ENCODE results near the gene HMCN2.

DNA sequence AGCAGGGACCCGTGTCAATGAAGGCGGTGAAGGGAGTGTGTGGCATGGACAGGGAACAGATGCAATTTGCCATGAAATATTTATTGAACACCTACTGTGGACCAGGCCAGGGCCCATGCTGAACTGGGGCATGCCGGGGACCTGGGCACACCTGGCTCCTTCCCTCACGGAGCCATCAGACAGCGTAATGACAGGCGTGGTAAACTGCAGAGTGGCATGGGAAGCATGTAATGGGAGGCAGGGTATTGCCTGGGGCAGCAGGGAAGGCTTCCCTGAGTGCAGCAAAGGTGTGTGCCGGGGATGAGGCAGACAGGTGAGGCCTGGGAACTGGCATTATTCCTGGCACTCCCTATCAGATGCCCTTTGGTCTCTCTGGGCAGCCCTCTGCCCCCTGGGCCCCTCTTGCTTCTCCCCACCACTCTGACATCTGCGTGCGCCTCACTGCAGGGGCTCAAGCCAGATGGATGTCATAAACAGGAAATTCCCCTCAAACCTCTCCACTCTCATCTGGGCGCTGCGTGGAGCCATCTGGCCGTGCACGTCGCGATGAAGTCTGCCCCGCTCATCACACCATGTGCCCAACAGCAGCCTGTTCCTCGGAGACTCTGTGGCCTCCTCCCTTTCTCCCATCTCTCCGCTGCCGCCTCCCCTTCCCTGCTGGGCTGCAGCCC, 67.6 kb downstream of the HMCN2 start:
- TF ChIP-seq, protein P1, sequence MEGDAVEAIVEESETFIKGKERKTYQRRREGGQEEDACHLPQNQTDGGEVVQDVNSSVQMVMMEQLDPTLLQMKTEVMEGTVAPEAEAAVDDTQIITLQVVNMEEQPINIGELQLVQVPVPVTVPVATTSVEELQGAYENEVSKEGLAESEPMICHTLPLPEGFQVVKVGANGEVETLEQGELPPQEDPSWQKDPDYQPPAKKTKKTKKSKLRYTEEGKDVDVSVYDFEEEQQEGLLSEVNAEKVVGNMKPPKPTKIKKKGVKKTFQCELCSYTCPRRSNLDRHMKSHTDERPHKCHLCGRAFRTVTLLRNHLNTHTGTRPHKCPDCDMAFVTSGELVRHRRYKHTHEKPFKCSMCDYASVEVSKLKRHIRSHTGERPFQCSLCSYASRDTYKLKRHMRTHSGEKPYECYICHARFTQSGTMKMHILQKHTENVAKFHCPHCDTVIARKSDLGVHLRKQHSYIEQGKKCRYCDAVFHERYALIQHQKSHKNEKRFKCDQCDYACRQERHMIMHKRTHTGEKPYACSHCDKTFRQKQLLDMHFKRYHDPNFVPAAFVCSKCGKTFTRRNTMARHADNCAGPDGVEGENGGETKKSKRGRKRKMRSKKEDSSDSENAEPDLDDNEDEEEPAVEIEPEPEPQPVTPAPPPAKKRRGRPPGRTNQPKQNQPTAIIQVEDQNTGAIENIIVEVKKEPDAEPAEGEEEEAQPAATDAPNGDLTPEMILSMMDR (IDR thresholded peaks at IDR 0.05; ENCODE audit: poor library complexity): no peak
- TF ChIP-seq EZH2 (IDR thresholded peaks at IDR 0.05; ENCODE audit: borderline replicate concordance) (no peak), EZH2phosphoT487 (IDR thresholded peaks at IDR 0.05; ENCODE audit: low read depth, severe bottlenecking, unreplicated experiment) (no peak)

Data from hepatocyte (in vitro differentiated cells).